HL-60 (cell line): ENCODE measurements around the gene DOCK2.

Experiments used
- GABPA ChIP-seq: IDR thresholded peaks from 2 replicates; pipeline ENCODE4 v1.6.1; 2012; ENCODE audit warnings: low read depth
- POLR2AphosphoS5 ChIP-seq: IDR thresholded peaks from 2 replicates; pipeline ENCODE4 v1.6.1; 2012; ENCODE audit warnings: low read depth
- SPI1 ChIP-seq: IDR thresholded peaks from 2 replicates; pipeline ENCODE4 v1.6.1; 2012; ENCODE audit warnings: low read depth, mild to moderate bottlenecking, borderline replicate concordance
- TF ChIP-seq, protein P1 (sequence below): IDR thresholded peaks from one replicate; pipeline ENCODE4 v1.5.1; 2011; ENCODE audit warnings: low read length, control low read depth, inconsistent platforms; ENCODE audit not compliant: insufficient read depth
- TF ChIP-seq, protein P2 (sequence below): IDR thresholded peaks from 2 replicates; pipeline ENCODE4 v1.6.1; 2012; ENCODE audit warnings: low read depth; ENCODE audit not compliant: insufficient replicate concordance

DNA sequence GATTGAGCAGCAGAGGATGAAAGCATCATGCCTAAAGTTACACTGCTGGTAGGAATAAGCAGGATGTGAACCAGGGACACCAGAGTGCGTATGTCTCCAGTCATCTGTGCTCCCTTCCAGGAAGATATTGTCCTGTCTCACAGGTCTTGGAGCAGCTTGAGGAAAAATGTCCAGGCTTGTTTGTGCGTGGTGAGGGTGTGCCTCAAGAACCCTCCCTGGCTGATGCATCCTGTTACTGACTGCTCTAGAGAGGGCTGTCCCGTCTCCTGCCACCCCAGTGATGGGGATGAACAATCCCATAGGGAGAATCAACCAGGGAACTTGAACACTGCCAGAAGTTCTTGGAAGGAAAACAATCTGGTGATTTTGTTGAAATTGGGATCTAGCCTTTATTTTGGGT is 211.2 kb downstream of the DOCK2 start:
- TF ChIP-seq, protein P1, sequence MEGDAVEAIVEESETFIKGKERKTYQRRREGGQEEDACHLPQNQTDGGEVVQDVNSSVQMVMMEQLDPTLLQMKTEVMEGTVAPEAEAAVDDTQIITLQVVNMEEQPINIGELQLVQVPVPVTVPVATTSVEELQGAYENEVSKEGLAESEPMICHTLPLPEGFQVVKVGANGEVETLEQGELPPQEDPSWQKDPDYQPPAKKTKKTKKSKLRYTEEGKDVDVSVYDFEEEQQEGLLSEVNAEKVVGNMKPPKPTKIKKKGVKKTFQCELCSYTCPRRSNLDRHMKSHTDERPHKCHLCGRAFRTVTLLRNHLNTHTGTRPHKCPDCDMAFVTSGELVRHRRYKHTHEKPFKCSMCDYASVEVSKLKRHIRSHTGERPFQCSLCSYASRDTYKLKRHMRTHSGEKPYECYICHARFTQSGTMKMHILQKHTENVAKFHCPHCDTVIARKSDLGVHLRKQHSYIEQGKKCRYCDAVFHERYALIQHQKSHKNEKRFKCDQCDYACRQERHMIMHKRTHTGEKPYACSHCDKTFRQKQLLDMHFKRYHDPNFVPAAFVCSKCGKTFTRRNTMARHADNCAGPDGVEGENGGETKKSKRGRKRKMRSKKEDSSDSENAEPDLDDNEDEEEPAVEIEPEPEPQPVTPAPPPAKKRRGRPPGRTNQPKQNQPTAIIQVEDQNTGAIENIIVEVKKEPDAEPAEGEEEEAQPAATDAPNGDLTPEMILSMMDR = no peak
- TF ChIP-seq, protein P2, sequence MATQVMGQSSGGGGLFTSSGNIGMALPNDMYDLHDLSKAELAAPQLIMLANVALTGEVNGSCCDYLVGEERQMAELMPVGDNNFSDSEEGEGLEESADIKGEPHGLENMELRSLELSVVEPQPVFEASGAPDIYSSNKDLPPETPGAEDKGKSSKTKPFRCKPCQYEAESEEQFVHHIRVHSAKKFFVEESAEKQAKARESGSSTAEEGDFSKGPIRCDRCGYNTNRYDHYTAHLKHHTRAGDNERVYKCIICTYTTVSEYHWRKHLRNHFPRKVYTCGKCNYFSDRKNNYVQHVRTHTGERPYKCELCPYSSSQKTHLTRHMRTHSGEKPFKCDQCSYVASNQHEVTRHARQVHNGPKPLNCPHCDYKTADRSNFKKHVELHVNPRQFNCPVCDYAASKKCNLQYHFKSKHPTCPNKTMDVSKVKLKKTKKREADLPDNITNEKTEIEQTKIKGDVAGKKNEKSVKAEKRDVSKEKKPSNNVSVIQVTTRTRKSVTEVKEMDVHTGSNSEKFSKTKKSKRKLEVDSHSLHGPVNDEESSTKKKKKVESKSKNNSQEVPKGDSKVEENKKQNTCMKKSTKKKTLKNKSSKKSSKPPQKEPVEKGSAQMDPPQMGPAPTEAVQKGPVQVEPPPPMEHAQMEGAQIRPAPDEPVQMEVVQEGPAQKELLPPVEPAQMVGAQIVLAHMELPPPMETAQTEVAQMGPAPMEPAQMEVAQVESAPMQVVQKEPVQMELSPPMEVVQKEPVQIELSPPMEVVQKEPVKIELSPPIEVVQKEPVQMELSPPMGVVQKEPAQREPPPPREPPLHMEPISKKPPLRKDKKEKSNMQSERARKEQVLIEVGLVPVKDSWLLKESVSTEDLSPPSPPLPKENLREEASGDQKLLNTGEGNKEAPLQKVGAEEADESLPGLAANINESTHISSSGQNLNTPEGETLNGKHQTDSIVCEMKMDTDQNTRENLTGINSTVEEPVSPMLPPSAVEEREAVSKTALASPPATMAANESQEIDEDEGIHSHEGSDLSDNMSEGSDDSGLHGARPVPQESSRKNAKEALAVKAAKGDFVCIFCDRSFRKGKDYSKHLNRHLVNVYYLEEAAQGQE = no peak
- TF ChIP-seq POLR2AphosphoS5 = no peak
- no peak for TF ChIP-seq SPI1
- TF ChIP-seq GABPA = no peak
